ENCODE data around the gene GAL3ST3.

DNA sequence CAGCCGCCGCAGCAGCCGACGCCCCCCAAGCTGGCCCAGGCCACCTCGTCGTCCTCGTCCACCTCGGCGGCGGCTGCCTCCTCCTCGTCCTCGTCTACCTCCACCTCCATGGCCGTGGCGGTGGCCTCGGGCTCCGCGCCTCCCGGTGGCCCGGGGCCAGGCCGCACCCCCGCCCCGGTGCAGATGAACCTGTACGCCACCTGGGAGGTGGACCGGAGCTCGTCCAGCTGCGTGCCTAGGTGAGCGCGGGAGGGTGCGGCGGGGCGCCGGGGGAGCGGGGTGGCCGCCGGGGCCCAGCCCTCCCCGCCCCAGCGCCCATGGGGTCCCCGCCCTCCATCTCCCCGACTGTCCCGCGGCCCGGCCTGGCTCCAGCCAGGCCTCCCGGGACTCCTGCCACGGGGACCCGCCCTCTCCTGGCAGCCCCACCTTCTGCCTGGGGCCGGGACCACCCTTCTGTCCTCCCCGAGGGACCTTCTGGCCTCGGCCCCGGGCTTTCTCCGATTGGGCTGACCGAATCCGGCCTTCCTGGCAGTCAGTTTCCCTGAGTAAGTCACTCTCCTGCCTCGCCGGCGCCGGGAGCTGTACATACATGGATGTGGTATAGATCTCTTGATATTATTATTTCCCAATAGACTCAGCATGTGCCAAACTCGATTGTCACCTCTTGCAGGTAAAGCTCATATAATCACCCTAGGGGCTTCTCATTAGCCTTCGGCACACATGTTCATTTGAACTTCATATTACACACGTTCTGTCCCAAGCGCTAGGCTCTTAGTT, 21.8 kb upstream of the GAL3ST3 start:
- no peak for TF ChIP-seq POLR2A (IDR thresholded peaks at IDR 0.05)
- TF ChIP-seq, protein P1, sequence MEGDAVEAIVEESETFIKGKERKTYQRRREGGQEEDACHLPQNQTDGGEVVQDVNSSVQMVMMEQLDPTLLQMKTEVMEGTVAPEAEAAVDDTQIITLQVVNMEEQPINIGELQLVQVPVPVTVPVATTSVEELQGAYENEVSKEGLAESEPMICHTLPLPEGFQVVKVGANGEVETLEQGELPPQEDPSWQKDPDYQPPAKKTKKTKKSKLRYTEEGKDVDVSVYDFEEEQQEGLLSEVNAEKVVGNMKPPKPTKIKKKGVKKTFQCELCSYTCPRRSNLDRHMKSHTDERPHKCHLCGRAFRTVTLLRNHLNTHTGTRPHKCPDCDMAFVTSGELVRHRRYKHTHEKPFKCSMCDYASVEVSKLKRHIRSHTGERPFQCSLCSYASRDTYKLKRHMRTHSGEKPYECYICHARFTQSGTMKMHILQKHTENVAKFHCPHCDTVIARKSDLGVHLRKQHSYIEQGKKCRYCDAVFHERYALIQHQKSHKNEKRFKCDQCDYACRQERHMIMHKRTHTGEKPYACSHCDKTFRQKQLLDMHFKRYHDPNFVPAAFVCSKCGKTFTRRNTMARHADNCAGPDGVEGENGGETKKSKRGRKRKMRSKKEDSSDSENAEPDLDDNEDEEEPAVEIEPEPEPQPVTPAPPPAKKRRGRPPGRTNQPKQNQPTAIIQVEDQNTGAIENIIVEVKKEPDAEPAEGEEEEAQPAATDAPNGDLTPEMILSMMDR (IDR thresholded peaks at IDR 0.05) = no peak
